Liver (tissue), 9 donors: ENCODE data around the gene LILRA6. TPM values are rescaled to one million over a fixed set of nuclear protein-coding genes. Genes with fewer than 3 reads are reported as not detected.

ENCODE experiments used
- DNase-seq: peaks from one replicate; pipeline ENCODE4 v3.0.0-alpha.2; 2017; ENCODE audit warnings: low spot score
- H3K27ac ChIP-seq, 2 donors: one replicate each; pipeline ENCODE4 v1.7.0; 2013; ENCODE audit warnings: inconsistent platforms in 2 of 2, low read length in 2 of 2, control low read depth in 1 of 2, low read depth in 1 of 2, mild to moderate bottlenecking in 1 of 2
- H3K27me3 ChIP-seq, 4 donors: one replicate each; pipeline versions ENCODE4 v1.6.1 to v1.7.0; 2013; ENCODE audit warnings: low read length in 3 of 4, inconsistent platforms in 1 of 4, mild to moderate bottlenecking in 1 of 4, moderate library complexity in 1 of 4; ENCODE audit not compliant: control insufficient read depth in 4 of 4, insufficient read depth in 4 of 4
- H3K36me3 ChIP-seq, 4 donors: one replicate each; pipeline versions ENCODE4 v1.6.1 to v1.7.0; 2013; ENCODE audit warnings: low read length in 3 of 4, mild to moderate bottlenecking in 3 of 4, low read depth in 1 of 4, moderate library complexity in 1 of 4; ENCODE audit not compliant: control insufficient read depth in 4 of 4, insufficient read depth in 3 of 4
- H3K4me1 ChIP-seq, 4 donors: one replicate each; pipeline versions ENCODE4 v1.6.1 to v1.7.0; 2013; ENCODE audit warnings: low read length in 3 of 4, mild to moderate bottlenecking in 3 of 4, moderate library complexity in 1 of 4; ENCODE audit not compliant: control insufficient read depth in 4 of 4, insufficient read depth in 4 of 4
- H3K4me3 ChIP-seq, 3 donors: one replicate each; pipeline versions ENCODE4 v1.6.1 to v1.7.0; 2013; ENCODE audit warnings: low read length in 3 of 3, control low read depth in 1 of 3, low read depth in 1 of 3, mild to moderate bottlenecking in 1 of 3
- H3K9ac ChIP-seq, 2 donors: one replicate each; pipeline ENCODE4 v1.7.0; 2013; ENCODE audit warnings: low read length in 2 of 2, mild to moderate bottlenecking in 2 of 2, moderate library complexity in 2 of 2, control low read depth in 1 of 2, low read depth in 1 of 2
- H3K9me3 ChIP-seq, 4 donors: one replicate each; pipeline versions ENCODE4 v1.6.1 to v1.7.0; 2013; ENCODE audit warnings: low read length in 3 of 4; ENCODE audit not compliant: control insufficient read depth in 4 of 4
- ATF3 ChIP-seq: IDR thresholded peaks from 2 replicates; pipeline ENCODE4 v1.6.1; 2016; ENCODE audit warnings: antibody characterized with exemption
- CTCF ChIP-seq: fragments of 150-350 bp; IDR thresholded peaks from 2 replicates; pipeline ENCODE4 v1.5.1; 2017; ENCODE audit warnings: improper control_type of control experiment, low read depth, low read length; ENCODE audit not compliant: missing input control
- EGR1 ChIP-seq, 2 donors: IDR thresholded peaks; 2 replicates each; pipeline ENCODE4 v1.6.1; 2016 to 2018; ENCODE audit warnings: antibody characterized with exemption in 2 of 2, low read depth in 2 of 2
- FOXA1 ChIP-seq: IDR thresholded peaks from 2 replicates; pipeline ENCODE4 v1.6.1; 2016; ENCODE audit warnings: antibody characterized with exemption
- FOXA2 ChIP-seq: IDR thresholded peaks from 2 replicates; pipeline ENCODE4 v1.6.1; 2016; ENCODE audit warnings: antibody characterized with exemption
- GABPA ChIP-seq, 2 donors: IDR thresholded peaks in 1 of 2; conservative IDR thresholded peaks in 1 of 2; 2 replicates each; pipeline ENCODE4 v1.6.1; 2016; ENCODE audit warnings: antibody characterized with exemption in 2 of 2, mild to moderate bottlenecking in 1 of 2, moderate library complexity in 1 of 2
- HNF4A ChIP-seq, 2 donors: conservative IDR thresholded peaks; 2 replicates each; pipeline ENCODE4 v1.6.1; 2016; ENCODE audit warnings: antibody characterized with exemption in 2 of 2, mild to moderate bottlenecking in 2 of 2
- HNF4G ChIP-seq: IDR thresholded peaks from 2 replicates; pipeline ENCODE4 v1.6.1; 2016; ENCODE audit warnings: antibody characterized with exemption
- JUND ChIP-seq, 2 donors: IDR thresholded peaks; 2 replicates each; pipeline ENCODE4 v1.6.1; 2016; ENCODE audit warnings: antibody characterized with exemption in 2 of 2
- MAX ChIP-seq: IDR thresholded peaks from 2 replicates; pipeline ENCODE4 v1.6.1; 2016; ENCODE audit warnings: antibody characterized with exemption
- NR2F2 ChIP-seq: IDR thresholded peaks from 2 replicates; pipeline ENCODE4 v1.6.1; 2016; ENCODE audit warnings: antibody characterized with exemption
- RAD21 ChIP-seq, 2 donors: IDR thresholded peaks; 2 replicates each; pipeline ENCODE4 v1.6.1; 2016; ENCODE audit warnings: antibody characterized with exemption in 2 of 2, mild to moderate bottlenecking in 2 of 2
- REST ChIP-seq: IDR thresholded peaks from 2 replicates; pipeline ENCODE4 v1.6.1; 2016; ENCODE audit warnings: antibody characterized with exemption, mild to moderate bottlenecking
- RXRA ChIP-seq, 2 donors: IDR thresholded peaks; 2 replicates each; pipeline ENCODE4 v1.6.1; 2017 to 2018; ENCODE audit warnings: antibody characterized with exemption in 2 of 2, mild to moderate bottlenecking in 1 of 2
- SP1 ChIP-seq: IDR thresholded peaks from 2 replicates; pipeline ENCODE4 v1.6.1; 2018; ENCODE audit warnings: antibody characterized with exemption, mild to moderate bottlenecking
- TAF1 ChIP-seq: conservative IDR thresholded peaks from 2 replicates; pipeline ENCODE4 v1.6.1; 2016; ENCODE audit warnings: antibody characterized with exemption, mild to moderate bottlenecking
- YY1 ChIP-seq: IDR thresholded peaks from 2 replicates; pipeline ENCODE4 v1.6.1; 2016; ENCODE audit warnings: antibody characterized with exemption, mild to moderate bottlenecking
- ZBTB33 ChIP-seq: IDR thresholded peaks from 2 replicates; pipeline ENCODE4 v1.6.1; 2016; ENCODE audit warnings: antibody characterized with exemption
- WGBS: extraction: QIAGEN DNeasy Blood & Tissue Kit; methylation state at CpG from one replicate; pipeline ENCODE4 v1.1.7; 2013; 5-methylcytosine and 5-hydroxymethylcytosine counted together
- polyA plus RNA-seq, 2 donors: library from polyadenylated mRNA; stranded (reverse) in 1 of 2; unstranded in 1 of 2; fragments of 200-250 nt in 1 of 2; fragments of >200 nt in 1 of 2; fragmentation: Nextera tagmentation in 1 of 2; extraction: Ambion mirVana in 1 of 2; gene quantifications; one replicate each; pipeline versions ENCODE4 v1.2.1 to v1.2.3, GENCODE V29; 2013 to 2015
- total RNA-seq, 2 donors: library from RNA; depleted of rRNA; stranded (reverse); fragments of >200 nt; gene quantifications; one replicate each; pipeline ENCODE4 v1.2.3, GENCODE V29; 2014
- donor health status: healthy.
- donor health status: healthy.
- donor health status: healthy.
- donor health status: healthy.
- donor health status: healthy.

LILRA6 gene
- total and polyA plus RNA-seq, 4 donors, result 1.0 to 2.8 (median 1.7) TPM

- peak within 1 kb of the TSS; percentile 58 to 80 (median 75) for H3K4me3 ChIP-seq
- H3K36me3 ChIP-seq, result peaks cover 2 to 14% (median 8%) of the 10 kb centered on the region in 4 donors
- no peaks in the 10 kb centered on the region for H3K9me3 ChIP-seq
- H3K27ac ChIP-seq, result peak within 1 kb of the TSS; percentile 96 to 99
- peak within 1 kb of the TSS; percentile 77 to 96 for H3K9ac ChIP-seq
- WGBS, result under 1% methylated on average over 64 of the region's 64 CpGs
- DNase-seq, result no peak
- H3K27me3 ChIP-seq, result no peaks in the 10 kb centered on the region
- peaks cover 9 to 22% (median 15%) of the 10 kb centered on the region in 4 donors for H3K4me1 ChIP-seq
- TF ChIP-seq MAX (no peak), CTCF (peak; percentile 17)
Measured at GRCh38 chr19:54189145-54189734, 53.4 kb downstream of the LILRA6 start, which contains the start of gene MBOAT7. Gene MBOAT7 (minus strand): TSS chr19:54189580. CDS start chr19:54188508, 1,072 bp downstream.

GRCh38 chr19:54188215-54188871, 54.2 kb downstream of the LILRA6 start:
- Histone ChIP-seq H3K9ac (peak overlapping the region; percentile 11 to 65), H3K27ac (peak overlapping the region; percentile 96 to 99), H3K4me1 (peaks cover 9 to 22% (median 15%) of the 10 kb centered on the region in 4 donors), H3K36me3 (peaks cover under 1 to 9% (median 4%) of the 10 kb centered on the region in 4 donors), H3K4me3 (peak overlapping the region in 2 of 3 donors; percentile 58 to 80), H3K27me3 (no peaks in the 10 kb centered on the region), H3K9me3 (no peaks in the 10 kb centered on the region)
- TF ChIP-seq EGR1 (IDR thresholded peaks at IDR 0.05; ENCODE audit: low read depth in 2 of 2) (no peak), RAD21 (IDR thresholded peaks at IDR 0.05) (no peak), SP1 (no peak), FOXA1 (no peak), JUND (IDR thresholded peaks at IDR 0.05) (no peak), HNF4A (conservative IDR thresholded peaks at IDR 0.05) (no peak), CTCF (no peak), REST (no peak), YY1 (no peak), TAF1 (no peak), NR2F2 (no peak), FOXA2 (no peak), ZBTB33 (no peak), MAX (no peak), HNF4G (no peak), RXRA (IDR thresholded peaks at IDR 0.05) (no peak), GABPA (IDR thresholded peaks at IDR 0.05 in 1 of 2, conservative IDR thresholded peaks at IDR 0.05 in 1 of 2) (no peak), ATF3 (no peak)
- DNase-seq, result no peak
- 53% methylated on average over 12 of the region's 12 CpGs for WGBS
